Upper lobe of left lung (tissue), 4 donors: Measurements from ENCODE around the gene PTPRG.

ENCODE experiments used
- EP300 ChIP-seq, 4 donors: sonication (generic); formaldehyde crosslinking; IDR thresholded peaks; one replicate each; pipeline ENCODE4 v1.5.1; 2017; ENCODE audit warnings: antibody characterized with exemption in 4 of 4, control low read depth in 2 of 4
- POLR2A ChIP-seq, 4 donors: fragments of 450-650 bp; IDR thresholded peaks; one replicate each; pipeline ENCODE4 v1.5.1; 2016 to 2017; ENCODE audit warnings: antibody characterized with exemption in 4 of 4, mild to moderate bottlenecking in 2 of 4
- POLR2AphosphoS5 ChIP-seq, 2 donors: sonication (generic); formaldehyde crosslinking; IDR thresholded peaks; one replicate each; pipeline ENCODE4 v1.5.1; 2017; ENCODE audit warnings: antibody characterized with exemption in 2 of 2
- TF ChIP-seq, protein P1 (sequence below), 6 experiments: fragments of 450-650 bp in 4 of 6; fragments of 200-600 bp in 2 of 6; sonication (generic) in 2 of 6; IDR thresholded peaks; one replicate each; pipeline ENCODE4 v1.5.1; 2016 to 2019; ENCODE audit warnings: antibody characterized with exemption in 6 of 6

DNA sequence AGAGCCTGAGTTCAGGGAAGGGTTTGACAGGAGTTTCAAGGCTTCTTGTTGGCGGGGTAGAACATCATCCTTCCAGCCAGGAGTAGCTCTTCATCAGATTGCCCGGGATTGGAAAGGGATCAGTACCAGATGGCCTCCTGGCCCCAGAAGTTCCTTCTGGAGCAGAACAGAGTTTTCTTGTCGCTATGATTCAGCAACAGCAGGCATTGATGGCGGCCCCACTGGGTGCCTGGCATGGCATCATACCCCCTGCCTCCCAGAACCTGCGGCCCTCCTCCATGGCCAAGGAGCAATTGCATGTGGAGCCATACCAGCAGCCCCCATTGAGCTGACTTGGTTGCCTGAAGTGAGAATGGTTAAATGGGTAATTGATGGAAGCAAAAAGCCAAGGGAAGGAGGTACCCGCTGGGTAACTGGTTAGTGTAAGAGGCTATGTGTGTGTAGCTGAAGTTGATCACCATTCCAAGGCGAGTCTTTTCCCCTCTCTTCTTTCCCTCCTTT, 305.6 kb downstream of the PTPRG start:
- TF ChIP-seq POLR2A (IDR thresholded peaks at IDR 0.05) (no peak), POLR2AphosphoS5 (IDR thresholded peaks at IDR 0.05) (no peak), EP300 (IDR thresholded peaks at IDR 0.05) (no peak)
- TF ChIP-seq, protein P1, sequence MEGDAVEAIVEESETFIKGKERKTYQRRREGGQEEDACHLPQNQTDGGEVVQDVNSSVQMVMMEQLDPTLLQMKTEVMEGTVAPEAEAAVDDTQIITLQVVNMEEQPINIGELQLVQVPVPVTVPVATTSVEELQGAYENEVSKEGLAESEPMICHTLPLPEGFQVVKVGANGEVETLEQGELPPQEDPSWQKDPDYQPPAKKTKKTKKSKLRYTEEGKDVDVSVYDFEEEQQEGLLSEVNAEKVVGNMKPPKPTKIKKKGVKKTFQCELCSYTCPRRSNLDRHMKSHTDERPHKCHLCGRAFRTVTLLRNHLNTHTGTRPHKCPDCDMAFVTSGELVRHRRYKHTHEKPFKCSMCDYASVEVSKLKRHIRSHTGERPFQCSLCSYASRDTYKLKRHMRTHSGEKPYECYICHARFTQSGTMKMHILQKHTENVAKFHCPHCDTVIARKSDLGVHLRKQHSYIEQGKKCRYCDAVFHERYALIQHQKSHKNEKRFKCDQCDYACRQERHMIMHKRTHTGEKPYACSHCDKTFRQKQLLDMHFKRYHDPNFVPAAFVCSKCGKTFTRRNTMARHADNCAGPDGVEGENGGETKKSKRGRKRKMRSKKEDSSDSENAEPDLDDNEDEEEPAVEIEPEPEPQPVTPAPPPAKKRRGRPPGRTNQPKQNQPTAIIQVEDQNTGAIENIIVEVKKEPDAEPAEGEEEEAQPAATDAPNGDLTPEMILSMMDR (IDR thresholded peaks at IDR 0.05), result no peak
